Liver (tissue), 9 donors: Measurements from ENCODE around the gene ECHS1. TPM values are rescaled to one million over a fixed set of nuclear protein-coding genes. Genes with fewer than 3 reads are reported as not detected.

Source experiments
- DNase-seq: peaks from one replicate; pipeline ENCODE4 v3.0.0-alpha.2; 2017; ENCODE audit warnings: low spot score
- H3K27ac ChIP-seq, 2 donors: one replicate each; pipeline ENCODE4 v1.7.0; 2013; ENCODE audit warnings: inconsistent platforms in 2 of 2, low read length in 2 of 2, control low read depth in 1 of 2, low read depth in 1 of 2, mild to moderate bottlenecking in 1 of 2
- H3K27me3 ChIP-seq, 4 donors: one replicate each; pipeline versions ENCODE4 v1.6.1 to v1.7.0; 2013; ENCODE audit warnings: low read length in 3 of 4, inconsistent platforms in 1 of 4, mild to moderate bottlenecking in 1 of 4, moderate library complexity in 1 of 4; ENCODE audit not compliant: control insufficient read depth in 4 of 4, insufficient read depth in 4 of 4
- H3K36me3 ChIP-seq, 4 donors: one replicate each; pipeline versions ENCODE4 v1.6.1 to v1.7.0; 2013; ENCODE audit warnings: low read length in 3 of 4, mild to moderate bottlenecking in 3 of 4, low read depth in 1 of 4, moderate library complexity in 1 of 4; ENCODE audit not compliant: control insufficient read depth in 4 of 4, insufficient read depth in 3 of 4
- H3K4me1 ChIP-seq, 4 donors: one replicate each; pipeline versions ENCODE4 v1.6.1 to v1.7.0; 2013; ENCODE audit warnings: low read length in 3 of 4, mild to moderate bottlenecking in 3 of 4, moderate library complexity in 1 of 4; ENCODE audit not compliant: control insufficient read depth in 4 of 4, insufficient read depth in 4 of 4
- H3K4me3 ChIP-seq, 3 donors: one replicate each; pipeline versions ENCODE4 v1.6.1 to v1.7.0; 2013; ENCODE audit warnings: low read length in 3 of 3, control low read depth in 1 of 3, low read depth in 1 of 3, mild to moderate bottlenecking in 1 of 3
- H3K9ac ChIP-seq, 2 donors: one replicate each; pipeline ENCODE4 v1.7.0; 2013; ENCODE audit warnings: low read length in 2 of 2, mild to moderate bottlenecking in 2 of 2, moderate library complexity in 2 of 2, control low read depth in 1 of 2, low read depth in 1 of 2
- H3K9me3 ChIP-seq, 4 donors: one replicate each; pipeline versions ENCODE4 v1.6.1 to v1.7.0; 2013; ENCODE audit warnings: low read length in 3 of 4; ENCODE audit not compliant: control insufficient read depth in 4 of 4
- EGR1 ChIP-seq, 2 donors: IDR thresholded peaks; 2 replicates each; pipeline ENCODE4 v1.6.1; 2016 to 2018; ENCODE audit warnings: antibody characterized with exemption in 2 of 2, low read depth in 2 of 2
- FOXA1 ChIP-seq: IDR thresholded peaks from 2 replicates; pipeline ENCODE4 v1.6.1; 2016; ENCODE audit warnings: antibody characterized with exemption
- FOXA2 ChIP-seq: IDR thresholded peaks from 2 replicates; pipeline ENCODE4 v1.6.1; 2016; ENCODE audit warnings: antibody characterized with exemption
- HNF4A ChIP-seq, 2 donors: conservative IDR thresholded peaks; 2 replicates each; pipeline ENCODE4 v1.6.1; 2016; ENCODE audit warnings: antibody characterized with exemption in 2 of 2, mild to moderate bottlenecking in 2 of 2
- HNF4G ChIP-seq: IDR thresholded peaks from 2 replicates; pipeline ENCODE4 v1.6.1; 2016; ENCODE audit warnings: antibody characterized with exemption
- JUND ChIP-seq, 2 donors: IDR thresholded peaks; 2 replicates each; pipeline ENCODE4 v1.6.1; 2016; ENCODE audit warnings: antibody characterized with exemption in 2 of 2
- MAX ChIP-seq: IDR thresholded peaks from 2 replicates; pipeline ENCODE4 v1.6.1; 2016; ENCODE audit warnings: antibody characterized with exemption
- REST ChIP-seq: IDR thresholded peaks from 2 replicates; pipeline ENCODE4 v1.6.1; 2016; ENCODE audit warnings: antibody characterized with exemption, mild to moderate bottlenecking
- RXRA ChIP-seq, 2 donors: IDR thresholded peaks; 2 replicates each; pipeline ENCODE4 v1.6.1; 2017 to 2018; ENCODE audit warnings: antibody characterized with exemption in 2 of 2, mild to moderate bottlenecking in 1 of 2
- SP1 ChIP-seq: IDR thresholded peaks from 2 replicates; pipeline ENCODE4 v1.6.1; 2018; ENCODE audit warnings: antibody characterized with exemption, mild to moderate bottlenecking
- TAF1 ChIP-seq: conservative IDR thresholded peaks from 2 replicates; pipeline ENCODE4 v1.6.1; 2016; ENCODE audit warnings: antibody characterized with exemption, mild to moderate bottlenecking
- WGBS: extraction: QIAGEN DNeasy Blood & Tissue Kit; methylation state at CpG from one replicate; pipeline ENCODE4 v1.1.7; 2013; 5-methylcytosine and 5-hydroxymethylcytosine counted together
- polyA plus RNA-seq, 2 donors: library from polyadenylated mRNA; stranded (reverse) in 1 of 2; unstranded in 1 of 2; fragments of 200-250 nt in 1 of 2; fragments of >200 nt in 1 of 2; fragmentation: Nextera tagmentation in 1 of 2; extraction: Ambion mirVana in 1 of 2; gene quantifications; one replicate each; pipeline versions ENCODE4 v1.2.1 to v1.2.3, GENCODE V29; 2013 to 2015
- total RNA-seq, 2 donors: library from RNA; depleted of rRNA; stranded (reverse); fragments of >200 nt; gene quantifications; one replicate each; pipeline ENCODE4 v1.2.3, GENCODE V29; 2014
- TF ChIP-seq, protein P1 (sequence below): IDR thresholded peaks from 2 replicates; pipeline ENCODE4 v1.6.1; 2016; ENCODE audit warnings: antibody characterized with exemption
- TF ChIP-seq, protein P2 (sequence below): fragments of 150-350 bp; IDR thresholded peaks from 2 replicates; pipeline ENCODE4 v1.5.1; 2017; ENCODE audit warnings: improper control_type of control experiment, low read depth, low read length; ENCODE audit not compliant: missing input control
- donor health status: healthy.
- donor health status: healthy.
- donor health status: healthy.
- donor health status: healthy.
- donor health status: healthy.

ECHS1 gene
- total and polyA plus RNA-seq, 4 donors = 41.5 to 849 (median 354) TPM

DNA sequence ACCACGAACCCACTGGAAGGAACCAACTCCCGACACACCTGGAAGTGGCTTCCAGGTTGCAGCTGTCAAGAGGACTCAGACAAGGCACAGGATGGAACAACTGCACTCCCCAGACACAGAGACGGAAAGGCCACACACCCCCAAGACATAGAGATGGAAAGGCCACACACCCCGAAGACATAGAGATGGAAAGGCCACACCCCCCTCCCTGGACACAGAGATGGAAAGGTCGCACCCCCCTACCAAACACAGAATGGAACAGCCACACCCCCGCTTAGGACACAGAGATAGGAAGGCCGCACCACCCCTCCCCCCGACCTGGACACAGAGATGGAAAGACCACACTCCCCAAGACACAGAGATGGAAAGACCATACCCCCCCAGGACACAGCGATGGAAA lies 56.9 kb downstream of the ECHS1 start:
- 91% methylated on average over 9 of the region's 9 CpGs for WGBS
- Histone ChIP-seq H3K9me3 (no peaks in the 10 kb centered on the region), H3K4me1 (peaks cover 0 to 7% (median 5%) of the 10 kb centered on the region in 4 donors), H3K27me3 (no peaks in the 10 kb centered on the region), H3K4me3 (no peak overlapping the region), H3K36me3 (peaks cover 0 to 16% (median 10%) of the 10 kb centered on the region in 4 donors), H3K27ac (no peak overlapping the region), H3K9ac (no peak overlapping the region)
- TF ChIP-seq FOXA1 (no peak), REST (no peak), MAX (no peak), RXRA (IDR thresholded peaks at IDR 0.05) (no peak), TAF1 (no peak), HNF4A (conservative IDR thresholded peaks at IDR 0.05) (no peak), JUND (IDR thresholded peaks at IDR 0.05) (no peak), SP1 (no peak), EGR1 (IDR thresholded peaks at IDR 0.05; ENCODE audit: low read depth in 2 of 2) (no peak), HNF4G (no peak)
- TF ChIP-seq, protein P1, sequence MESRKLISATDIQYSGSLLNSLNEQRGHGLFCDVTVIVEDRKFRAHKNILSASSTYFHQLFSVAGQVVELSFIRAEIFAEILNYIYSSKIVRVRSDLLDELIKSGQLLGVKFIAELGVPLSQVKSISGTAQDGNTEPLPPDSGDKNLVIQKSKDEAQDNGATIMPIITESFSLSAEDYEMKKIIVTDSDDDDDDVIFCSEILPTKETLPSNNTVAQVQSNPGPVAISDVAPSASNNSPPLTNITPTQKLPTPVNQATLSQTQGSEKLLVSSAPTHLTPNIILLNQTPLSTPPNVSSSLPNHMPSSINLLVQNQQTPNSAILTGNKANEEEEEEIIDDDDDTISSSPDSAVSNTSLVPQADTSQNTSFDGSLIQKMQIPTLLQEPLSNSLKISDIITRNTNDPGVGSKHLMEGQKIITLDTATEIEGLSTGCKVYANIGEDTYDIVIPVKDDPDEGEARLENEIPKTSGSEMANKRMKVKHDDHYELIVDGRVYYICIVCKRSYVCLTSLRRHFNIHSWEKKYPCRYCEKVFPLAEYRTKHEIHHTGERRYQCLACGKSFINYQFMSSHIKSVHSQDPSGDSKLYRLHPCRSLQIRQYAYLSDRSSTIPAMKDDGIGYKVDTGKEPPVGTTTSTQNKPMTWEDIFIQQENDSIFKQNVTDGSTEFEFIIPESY = no peak
- DNase-seq = no peak

GRCh38 chr10:133315847-133316246 lies 57.3 kb downstream of the ECHS1 start:
- no peaks in the 10 kb centered on the region for H3K9me3 ChIP-seq
- peaks cover 0 to 7% (median 5%) of the 10 kb centered on the region in 4 donors for H3K4me1 ChIP-seq
- H3K36me3 ChIP-seq = peaks cover 0 to 19% (median 10%) of the 10 kb centered on the region in 4 donors
- H3K27ac ChIP-seq = no peak overlapping the region
- H3K4me3 ChIP-seq = no peak overlapping the region
- WGBS = 91% methylated on average over 5 of the region's 5 CpGs
- H3K9ac ChIP-seq = no peak overlapping the region
- no peak for TF ChIP-seq SP1
- TF ChIP-seq, protein P2, sequence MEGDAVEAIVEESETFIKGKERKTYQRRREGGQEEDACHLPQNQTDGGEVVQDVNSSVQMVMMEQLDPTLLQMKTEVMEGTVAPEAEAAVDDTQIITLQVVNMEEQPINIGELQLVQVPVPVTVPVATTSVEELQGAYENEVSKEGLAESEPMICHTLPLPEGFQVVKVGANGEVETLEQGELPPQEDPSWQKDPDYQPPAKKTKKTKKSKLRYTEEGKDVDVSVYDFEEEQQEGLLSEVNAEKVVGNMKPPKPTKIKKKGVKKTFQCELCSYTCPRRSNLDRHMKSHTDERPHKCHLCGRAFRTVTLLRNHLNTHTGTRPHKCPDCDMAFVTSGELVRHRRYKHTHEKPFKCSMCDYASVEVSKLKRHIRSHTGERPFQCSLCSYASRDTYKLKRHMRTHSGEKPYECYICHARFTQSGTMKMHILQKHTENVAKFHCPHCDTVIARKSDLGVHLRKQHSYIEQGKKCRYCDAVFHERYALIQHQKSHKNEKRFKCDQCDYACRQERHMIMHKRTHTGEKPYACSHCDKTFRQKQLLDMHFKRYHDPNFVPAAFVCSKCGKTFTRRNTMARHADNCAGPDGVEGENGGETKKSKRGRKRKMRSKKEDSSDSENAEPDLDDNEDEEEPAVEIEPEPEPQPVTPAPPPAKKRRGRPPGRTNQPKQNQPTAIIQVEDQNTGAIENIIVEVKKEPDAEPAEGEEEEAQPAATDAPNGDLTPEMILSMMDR = no peak
- no peak for TF ChIP-seq FOXA1
- no peak for TF ChIP-seq MAX
- no peak for TF ChIP-seq FOXA2
- TF ChIP-seq JUND (IDR thresholded peaks at IDR 0.05) = no peak
- H3K27me3 ChIP-seq = no peaks in the 10 kb centered on the region
- DNase-seq = no peak
